Measurements from ENCODE around the gene CLDN4. TPM values are rescaled to one million over a fixed set of nuclear protein-coding genes. Genes with fewer than 3 reads are reported as not detected.

Gene CLDN4
- polyA plus RNA-seq, 1 donor (not counting 4 experiments of a cell fraction or from before 2014, with no cell fraction given) = 7.2 TPM

DNA sequence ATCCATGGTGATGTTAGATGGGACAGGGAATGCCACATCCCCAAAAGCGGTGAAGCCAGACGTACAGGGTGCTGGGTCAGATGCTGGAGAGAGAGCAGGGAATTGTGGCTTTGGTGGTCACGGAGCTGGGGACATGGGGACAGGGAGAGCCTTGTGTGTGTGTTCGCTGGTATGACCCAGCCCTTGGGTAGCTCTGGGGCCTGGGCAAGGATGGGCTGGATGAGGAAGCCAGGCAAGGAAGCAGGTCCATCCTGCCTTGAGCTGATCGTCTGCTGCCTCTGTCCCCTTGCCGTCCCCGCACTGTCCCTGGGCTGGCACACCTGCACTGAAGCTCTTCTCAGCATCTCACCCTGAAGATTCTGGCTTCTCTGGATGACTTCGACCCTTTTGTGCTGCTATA is 15.4 kb upstream of the CLDN4 start:
- no peak overlapping the region for H3K27ac ChIP-seq (ENCODE audit: control insufficient read depth, insufficient read depth, low read length)

DNA sequence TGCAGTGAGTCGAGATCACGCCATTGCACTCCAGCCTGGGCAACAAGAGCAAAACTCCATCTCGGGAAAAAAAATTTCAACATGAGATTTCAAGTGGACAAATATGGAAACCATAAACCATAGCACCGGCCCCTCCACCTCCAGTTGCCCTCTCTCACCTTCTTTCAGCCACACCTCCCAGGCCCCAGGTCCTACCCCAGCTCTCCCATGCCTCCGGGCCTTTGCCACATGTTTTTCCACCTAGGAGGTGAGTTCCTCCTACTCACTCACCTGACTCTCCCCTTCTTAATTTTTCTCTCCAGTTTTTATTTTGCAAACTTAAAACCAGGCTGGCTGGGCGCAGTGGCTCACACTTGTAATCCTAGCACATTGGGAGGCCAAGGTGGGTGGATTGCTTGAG is 13.7 kb upstream of the CLDN4 start:
- H3K9me1 ChIP-seq (ENCODE audit: control insufficient read depth, extremely low read depth, insufficient read depth, low read length) = no peaks in the 10 kb centered on the region

More for the DNA sequence above, 15.4 kb upstream of the CLDN4 start:
- Histone ChIP-seq H3K9me1 (ENCODE audit: control insufficient read depth, extremely low read depth, insufficient read depth, low read length) (no peaks in the 10 kb centered on the region), H3K9me3 (ENCODE audit: control insufficient read depth, low read depth, low read length) (no peaks in the 10 kb centered on the region), H4K20me1 (ENCODE audit: control insufficient read depth, extremely low read depth, insufficient read depth, low read length) (no peaks in the 10 kb centered on the region), H3K9ac (ENCODE audit: control insufficient read depth, extremely low read depth, insufficient read depth, low read length) (no peak overlapping the region), H3K36me3 (ENCODE audit: control insufficient read depth in 2 of 2, extremely low read depth in 1 of 2, insufficient read depth in 2 of 2, low read length in 2 of 2) (no peaks in the 10 kb centered on the region), H3K27me3 (ENCODE audit: control insufficient read depth, extremely low read depth, insufficient read depth, low read length) (no peaks in the 10 kb centered on the region), H3K4me1 (ENCODE audit: control insufficient read depth, extremely low read depth, insufficient read depth, low read length) (no peaks in the 10 kb centered on the region), H3K79me2 (ENCODE audit: control insufficient read depth, insufficient read depth, low read length) (no peaks in the 10 kb centered on the region), H3K4me2 (ENCODE audit: control insufficient read depth, extremely low read depth, insufficient read depth, low read depth, low read length) (no peak overlapping the region), H3K4me3 (ENCODE audit: control insufficient read depth in 2 of 3, extremely low read depth in 1 of 3, insufficient read depth in 2 of 3, low read depth in 1 of 3, low read length in 3 of 3) (no peak overlapping the region), H2AFZ (ENCODE audit: control insufficient read depth, low read length) (no peak overlapping the region)
- TF ChIP-seq, protein P1, sequence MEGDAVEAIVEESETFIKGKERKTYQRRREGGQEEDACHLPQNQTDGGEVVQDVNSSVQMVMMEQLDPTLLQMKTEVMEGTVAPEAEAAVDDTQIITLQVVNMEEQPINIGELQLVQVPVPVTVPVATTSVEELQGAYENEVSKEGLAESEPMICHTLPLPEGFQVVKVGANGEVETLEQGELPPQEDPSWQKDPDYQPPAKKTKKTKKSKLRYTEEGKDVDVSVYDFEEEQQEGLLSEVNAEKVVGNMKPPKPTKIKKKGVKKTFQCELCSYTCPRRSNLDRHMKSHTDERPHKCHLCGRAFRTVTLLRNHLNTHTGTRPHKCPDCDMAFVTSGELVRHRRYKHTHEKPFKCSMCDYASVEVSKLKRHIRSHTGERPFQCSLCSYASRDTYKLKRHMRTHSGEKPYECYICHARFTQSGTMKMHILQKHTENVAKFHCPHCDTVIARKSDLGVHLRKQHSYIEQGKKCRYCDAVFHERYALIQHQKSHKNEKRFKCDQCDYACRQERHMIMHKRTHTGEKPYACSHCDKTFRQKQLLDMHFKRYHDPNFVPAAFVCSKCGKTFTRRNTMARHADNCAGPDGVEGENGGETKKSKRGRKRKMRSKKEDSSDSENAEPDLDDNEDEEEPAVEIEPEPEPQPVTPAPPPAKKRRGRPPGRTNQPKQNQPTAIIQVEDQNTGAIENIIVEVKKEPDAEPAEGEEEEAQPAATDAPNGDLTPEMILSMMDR (optimal IDR thresholded peaks at IDR 0.05 in 1 of 3, IDR thresholded peaks at IDR 0.05 in 1 of 3, conservative IDR thresholded peaks at IDR 0.05 in 1 of 3; ENCODE audit: extremely low read depth in 1 of 3, insufficient read depth in 2 of 3, low read length in 3 of 3) = no peak
- TF ChIP-seq EZH2 (IDR thresholded peaks at IDR 0.05; ENCODE audit: low read length) = no peak
- FAIRE-seq (no peak), DNase-seq (ENCODE audit: low read depth, low spot score) (no peak)
- dilution Hi-C loops (cut with MboI; ENCODE audit: extremely low pct_ligation_motif_present, low sequenced_read_pairs) = no loop called here

More for the DNA sequence above, 13.7 kb upstream of the CLDN4 start:
- H4K20me1 ChIP-seq (ENCODE audit: control insufficient read depth, extremely low read depth, insufficient read depth, low read length) = no peaks in the 10 kb centered on the region
- H3K36me3 ChIP-seq (ENCODE audit: control insufficient read depth in 2 of 2, extremely low read depth in 1 of 2, insufficient read depth in 2 of 2, low read length in 2 of 2) = no peaks in the 10 kb centered on the region
- no peak overlapping the region for H3K4me3 ChIP-seq (ENCODE audit: control insufficient read depth in 2 of 3, extremely low read depth in 1 of 3, insufficient read depth in 2 of 3, low read depth in 1 of 3, low read length in 3 of 3)
- FAIRE-seq (no peak), DNase-seq (ENCODE audit: low read depth, low spot score) (no peak)
- no peaks in the 10 kb centered on the region for H3K27me3 ChIP-seq (ENCODE audit: control insufficient read depth, extremely low read depth, insufficient read depth, low read length)
- H2AFZ ChIP-seq (ENCODE audit: control insufficient read depth, low read length) = no peak overlapping the region
- no peak overlapping the region for H3K9ac ChIP-seq (ENCODE audit: control insufficient read depth, extremely low read depth, insufficient read depth, low read length)
- peaks cover 1% of the 10 kb centered on the region for H3K4me1 ChIP-seq (ENCODE audit: control insufficient read depth, extremely low read depth, insufficient read depth, low read length)
- H3K27ac ChIP-seq (ENCODE audit: control insufficient read depth, insufficient read depth, low read length) = no peak overlapping the region
- H3K79me2 ChIP-seq (ENCODE audit: control insufficient read depth, insufficient read depth, low read length) = no peaks in the 10 kb centered on the region
- dilution Hi-C loops (cut with MboI; ENCODE audit: extremely low pct_ligation_motif_present, low sequenced_read_pairs) = no loop called here
- no peak overlapping the region for H3K4me2 ChIP-seq (ENCODE audit: control insufficient read depth, extremely low read depth, insufficient read depth, low read depth, low read length)
- no peak for TF ChIP-seq EZH2 (IDR thresholded peaks at IDR 0.05; ENCODE audit: low read length)
- TF ChIP-seq, protein P1 (optimal IDR thresholded peaks at IDR 0.05 in 1 of 3, IDR thresholded peaks at IDR 0.05 in 1 of 3, conservative IDR thresholded peaks at IDR 0.05 in 1 of 3; ENCODE audit: extremely low read depth in 1 of 3, insufficient read depth in 2 of 3, low read length in 3 of 3) = no peak
- H3K9me3 ChIP-seq (ENCODE audit: control insufficient read depth, low read depth, low read length) = no peaks in the 10 kb centered on the region
